Measurements from ENCODE around the gene RBL1. TPM values are rescaled to one million over a fixed set of nuclear protein-coding genes. Genes with fewer than 3 reads are reported as not detected.
A peak's percentile ranks its signal among the peaks of the same experiment; 100 is the strongest.
"Not testable (repeated sequence)": the region's sequence is repeated elsewhere in the genome, so short reads cannot be mapped to it uniquely, and the experiment has no call there.

The RBL1 gene, protein sequence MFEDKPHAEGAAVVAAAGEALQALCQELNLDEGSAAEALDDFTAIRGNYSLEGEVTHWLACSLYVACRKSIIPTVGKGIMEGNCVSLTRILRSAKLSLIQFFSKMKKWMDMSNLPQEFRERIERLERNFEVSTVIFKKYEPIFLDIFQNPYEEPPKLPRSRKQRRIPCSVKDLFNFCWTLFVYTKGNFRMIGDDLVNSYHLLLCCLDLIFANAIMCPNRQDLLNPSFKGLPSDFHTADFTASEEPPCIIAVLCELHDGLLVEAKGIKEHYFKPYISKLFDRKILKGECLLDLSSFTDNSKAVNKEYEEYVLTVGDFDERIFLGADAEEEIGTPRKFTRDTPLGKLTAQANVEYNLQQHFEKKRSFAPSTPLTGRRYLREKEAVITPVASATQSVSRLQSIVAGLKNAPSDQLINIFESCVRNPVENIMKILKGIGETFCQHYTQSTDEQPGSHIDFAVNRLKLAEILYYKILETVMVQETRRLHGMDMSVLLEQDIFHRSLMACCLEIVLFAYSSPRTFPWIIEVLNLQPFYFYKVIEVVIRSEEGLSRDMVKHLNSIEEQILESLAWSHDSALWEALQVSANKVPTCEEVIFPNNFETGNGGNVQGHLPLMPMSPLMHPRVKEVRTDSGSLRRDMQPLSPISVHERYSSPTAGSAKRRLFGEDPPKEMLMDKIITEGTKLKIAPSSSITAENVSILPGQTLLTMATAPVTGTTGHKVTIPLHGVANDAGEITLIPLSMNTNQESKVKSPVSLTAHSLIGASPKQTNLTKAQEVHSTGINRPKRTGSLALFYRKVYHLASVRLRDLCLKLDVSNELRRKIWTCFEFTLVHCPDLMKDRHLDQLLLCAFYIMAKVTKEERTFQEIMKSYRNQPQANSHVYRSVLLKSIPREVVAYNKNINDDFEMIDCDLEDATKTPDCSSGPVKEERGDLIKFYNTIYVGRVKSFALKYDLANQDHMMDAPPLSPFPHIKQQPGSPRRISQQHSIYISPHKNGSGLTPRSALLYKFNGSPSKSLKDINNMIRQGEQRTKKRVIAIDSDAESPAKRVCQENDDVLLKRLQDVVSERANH
- total RNA-seq = 10 to 100 TPM; 35.9 to 37.6 TPM

GRCh38 chr20:37095599-37096414, at the start of gene RBL1:
Gene RBL1, minus strand, starts transcription at chr20:37095997. Its CDS starts 69 bp downstream, at chr20:37095928.
- no peaks in the 10 kb centered on the region for H3K27me3 Mint-ChIP-seq
- H3K36me3 Mint-ChIP-seq (ENCODE audit: low read depth) = peaks cover 46% of the 10 kb centered on the region
- H3K27ac Mint-ChIP-seq = peak within 1 kb of the TSS; percentile 100
- H3K4me1 Mint-ChIP-seq = peaks cover 12% of the 10 kb centered on the region
- H3K4me3 Mint-ChIP-seq = peak within 1 kb of the TSS; percentile 99
- no peaks in the 10 kb centered on the region for H3K9me3 Mint-ChIP-seq
- ATAC-seq (replicated peaks) = peak; percentile 83

DNA sequence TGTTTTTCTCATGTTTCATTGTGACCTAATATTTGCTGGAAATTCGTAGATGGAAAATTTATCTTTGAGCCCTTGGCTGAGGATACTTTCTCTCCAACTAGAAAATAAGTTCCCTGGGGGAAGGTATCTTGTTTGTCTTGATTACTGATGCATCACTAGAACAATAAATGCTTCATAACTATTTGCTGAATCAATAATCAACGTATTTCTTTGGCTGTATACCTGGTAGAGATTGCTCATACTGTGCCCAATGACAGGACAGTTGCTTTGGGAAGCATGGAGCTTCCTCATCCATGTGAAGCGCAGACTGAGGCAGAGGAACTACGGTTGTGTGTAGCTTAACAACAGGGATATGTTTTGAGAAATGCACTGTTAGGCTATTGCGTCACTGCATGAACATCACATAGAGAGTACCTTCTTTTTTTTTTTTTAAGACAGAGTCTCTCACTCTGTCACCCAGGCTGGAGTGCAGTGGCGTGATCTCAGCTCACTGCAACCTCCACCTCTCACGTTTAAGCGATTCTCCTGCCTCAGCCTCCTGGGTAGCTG, 49.1 kb upstream of the RBL1 start:
- no peak for ATAC-seq (replicated peaks)
- no peaks in the 10 kb centered on the region for H3K27me3 Mint-ChIP-seq
- H3K9me3 Mint-ChIP-seq = no peaks in the 10 kb centered on the region

DNA sequence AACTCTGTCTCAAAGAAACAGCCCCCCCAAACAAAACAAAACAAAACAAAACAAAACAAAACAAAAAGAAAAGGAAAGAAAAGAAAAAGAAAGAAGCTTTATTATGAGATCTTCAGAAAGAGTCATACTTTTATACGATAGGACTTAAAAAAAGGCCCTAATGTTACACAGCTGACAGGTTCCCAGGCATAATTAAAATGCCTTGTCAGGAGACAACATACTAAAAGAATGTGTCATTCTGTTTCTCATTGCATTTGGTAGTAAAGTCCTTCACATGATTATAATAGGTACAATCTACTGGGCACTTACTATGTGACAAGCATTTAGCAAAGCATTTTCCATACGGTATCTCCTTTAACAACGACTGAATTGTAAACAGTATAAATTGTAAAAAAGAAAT, 46.9 kb upstream of the RBL1 start:
- ATAC-seq (replicated peaks) = no peak
- H3K36me3 Mint-ChIP-seq (ENCODE audit: low read depth) = no peaks in the 10 kb centered on the region
- H3K4me3 Mint-ChIP-seq = no peak overlapping the region
- no peaks in the 10 kb centered on the region for H3K4me1 Mint-ChIP-seq
- H3K9me3 Mint-ChIP-seq = no peaks in the 10 kb centered on the region
- H3K27me3 Mint-ChIP-seq = no peaks in the 10 kb centered on the region
- H3K27ac Mint-ChIP-seq = no peak overlapping the region

More for the DNA sequence above, 49.1 kb upstream of the RBL1 start:
- Mint-ChIP-seq H3K36me3 (ENCODE audit: low read depth) (no peaks in the 10 kb centered on the region), H3K27ac (no peak overlapping the region), H3K4me1 (no peaks in the 10 kb centered on the region), H3K4me3 (no peak overlapping the region)

GRCh38 chr20:37137547-37137946, 41.8 kb upstream of the RBL1 start:
- no peak overlapping the region for H3K4me3 Mint-ChIP-seq
- no peaks in the 10 kb centered on the region for H3K27me3 Mint-ChIP-seq
- ATAC-seq (replicated peaks) = no peak

GRCh38 chr20:37133952-37134351, 38.2 kb upstream of the RBL1 start:
- Mint-ChIP-seq H3K4me3 (no peak overlapping the region), H3K4me1 (no peaks in the 10 kb centered on the region), H3K9me3 (no peaks in the 10 kb centered on the region), H3K36me3 (ENCODE audit: low read depth) (no peaks in the 10 kb centered on the region), H3K27ac (no peak overlapping the region), H3K27me3 (no peaks in the 10 kb centered on the region)
- no peak for ATAC-seq (replicated peaks)

More at GRCh38 chr20:37137547-37137946, 41.8 kb upstream of the RBL1 start:
- Mint-ChIP-seq H3K4me1 (no peaks in the 10 kb centered on the region), H3K36me3 (ENCODE audit: low read depth) (no peaks in the 10 kb centered on the region), H3K9me3 (no peaks in the 10 kb centered on the region), H3K27ac (no peak overlapping the region)

DNA sequence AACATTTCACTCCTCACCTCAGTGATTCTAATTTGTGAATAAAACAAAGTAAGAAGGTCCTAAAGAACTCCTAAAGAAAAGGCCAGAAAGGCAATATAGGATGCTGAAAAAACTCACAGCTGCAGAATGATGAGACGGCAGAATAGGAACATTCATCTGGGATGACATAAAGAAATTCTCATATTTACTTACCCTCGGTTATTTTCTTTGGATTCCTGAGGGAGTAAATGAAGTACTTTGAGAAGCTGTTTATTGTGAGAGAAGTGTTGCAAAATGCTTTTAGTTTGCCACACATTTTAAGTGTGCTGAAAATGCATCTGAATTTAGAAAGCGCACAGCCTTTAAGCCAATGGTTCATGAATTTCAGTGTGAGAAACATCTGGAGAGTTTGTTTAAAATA, 35.7 kb upstream of the RBL1 start:
- no peak for ATAC-seq (replicated peaks)
- Mint-ChIP-seq H3K36me3 (ENCODE audit: low read depth) (no peaks in the 10 kb centered on the region), H3K9me3 (no peaks in the 10 kb centered on the region), H3K27me3 (no peaks in the 10 kb centered on the region), H3K4me1 (no peaks in the 10 kb centered on the region), H3K4me3 (no peak overlapping the region), H3K27ac (no peak overlapping the region)

- H3K9me3 Mint-ChIP-seq = no peaks in the 10 kb centered on the region
- H3K27me3 Mint-ChIP-seq = no peaks in the 10 kb centered on the region
- H3K4me1 Mint-ChIP-seq = no peaks in the 10 kb centered on the region
- no peak for ATAC-seq (replicated peaks)
- H3K27ac Mint-ChIP-seq = no peak overlapping the region
- H3K4me3 Mint-ChIP-seq = no peak overlapping the region
- no peaks in the 10 kb centered on the region for H3K36me3 Mint-ChIP-seq (ENCODE audit: low read depth)
Observed at GRCh38 chr20:37128803-37129202, 33.0 kb upstream of the RBL1 start.

DNA sequence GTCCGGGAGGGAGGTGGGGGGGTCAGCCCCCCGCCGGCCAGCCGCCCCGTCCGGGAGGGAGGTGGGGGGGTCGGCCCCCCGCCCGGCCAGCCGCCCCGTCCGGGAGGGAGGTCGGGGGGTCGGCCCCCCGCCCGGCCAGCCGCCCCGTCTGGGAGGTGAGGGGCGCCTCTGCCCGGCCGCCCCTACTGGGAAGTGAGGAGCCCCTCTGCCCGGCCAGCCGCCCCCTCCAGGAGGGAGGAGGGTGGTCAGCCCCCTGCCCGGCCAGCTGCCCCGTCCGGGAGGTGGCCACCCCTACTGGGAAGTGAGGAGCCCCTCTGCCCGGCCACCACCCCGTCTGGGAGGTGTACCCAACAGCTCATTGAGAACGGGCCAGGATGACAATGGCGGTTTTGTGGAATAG, 30.5 kb upstream of the RBL1 start:
- not testable (repeated sequence) for H3K4me1 Mint-ChIP-seq; ATAC-seq (replicated peaks); H3K9me3 Mint-ChIP-seq; H3K27ac Mint-ChIP-seq; H3K27me3 Mint-ChIP-seq; H3K4me3 Mint-ChIP-seq; H3K36me3 Mint-ChIP-seq (ENCODE audit: low read depth)

GRCh38 chr20:37123441-37123840, 27.6 kb upstream of the RBL1 start:
- ATAC-seq (replicated peaks) = no peak
- H3K4me1 Mint-ChIP-seq = no peaks in the 10 kb centered on the region
- no peaks in the 10 kb centered on the region for H3K27me3 Mint-ChIP-seq
- no peaks in the 10 kb centered on the region for H3K36me3 Mint-ChIP-seq (ENCODE audit: low read depth)
- no peaks in the 10 kb centered on the region for H3K9me3 Mint-ChIP-seq
- H3K4me3 Mint-ChIP-seq = no peak overlapping the region
- no peak overlapping the region for H3K27ac Mint-ChIP-seq

GRCh38 chr20:37120497-37120896, 24.7 kb upstream of the RBL1 start:
- no peak overlapping the region for H3K4me3 Mint-ChIP-seq

GRCh38 chr20:37119356-37120036, 23.7 kb upstream of the RBL1 start:
- no peak for ATAC-seq (replicated peaks)

More at GRCh38 chr20:37120497-37120896, 24.7 kb upstream of the RBL1 start:
- Mint-ChIP-seq H3K9me3 (no peaks in the 10 kb centered on the region), H3K4me1 (no peaks in the 10 kb centered on the region), H3K27ac (no peak overlapping the region), H3K36me3 (ENCODE audit: low read depth) (no peaks in the 10 kb centered on the region), H3K27me3 (no peaks in the 10 kb centered on the region)
- ATAC-seq (replicated peaks) = no peak

DNA sequence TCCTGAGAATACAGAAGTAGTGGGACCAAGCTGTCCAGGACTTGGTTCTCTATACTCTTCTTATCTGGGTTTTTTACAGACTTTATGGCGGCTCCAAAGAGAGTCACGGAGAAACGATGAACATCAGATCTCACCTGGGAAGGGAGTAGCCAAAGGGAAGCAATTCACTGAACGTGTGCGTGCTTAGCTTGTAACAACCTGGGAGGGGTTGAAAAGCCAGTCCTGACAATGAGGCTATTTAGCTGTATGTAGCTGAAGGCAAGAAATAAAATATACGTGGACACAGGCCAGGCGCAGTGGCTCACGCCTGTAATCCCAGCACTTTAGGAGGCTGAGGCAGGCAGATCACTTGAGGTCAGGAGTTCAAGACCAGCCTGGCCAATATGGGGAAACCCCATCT, 18.2 kb upstream of the RBL1 start:
- no peak overlapping the region for H3K4me3 Mint-ChIP-seq

More at GRCh38 chr20:37119356-37120036, 23.7 kb upstream of the RBL1 start:
- H3K4me1 Mint-ChIP-seq = no peaks in the 10 kb centered on the region
- H3K36me3 Mint-ChIP-seq (ENCODE audit: low read depth) = no peaks in the 10 kb centered on the region
- no peaks in the 10 kb centered on the region for H3K9me3 Mint-ChIP-seq
- no peak overlapping the region for H3K4me3 Mint-ChIP-seq
- no peak overlapping the region for H3K27ac Mint-ChIP-seq
- H3K27me3 Mint-ChIP-seq = no peaks in the 10 kb centered on the region

DNA sequence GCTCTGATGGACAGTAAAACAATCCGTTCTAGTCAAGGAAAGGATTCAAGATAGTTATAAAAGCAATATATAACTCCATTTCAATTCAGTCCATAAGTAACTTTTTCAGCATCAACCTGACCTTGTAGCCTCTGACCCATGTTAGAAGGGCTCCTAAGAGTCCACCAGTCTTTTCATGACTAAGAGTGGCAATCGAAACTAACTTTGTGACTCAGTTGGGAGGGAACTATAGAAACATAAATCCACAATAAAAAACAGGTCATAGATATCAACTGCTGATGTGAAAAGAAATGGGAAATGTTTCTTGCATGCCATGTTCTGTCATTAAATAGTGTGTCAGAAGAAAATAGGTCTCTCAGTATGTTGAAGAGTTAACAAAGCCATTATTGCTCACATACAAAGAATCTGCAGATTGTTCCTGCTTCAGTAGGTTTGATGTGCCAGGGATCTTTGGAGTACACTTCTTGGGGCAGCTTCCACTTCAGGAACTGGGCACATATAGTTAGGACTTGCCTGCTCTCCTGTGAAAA, 16.2 kb upstream of the RBL1 start:
- no peaks in the 10 kb centered on the region for H3K27me3 Mint-ChIP-seq
- peaks cover 4% of the 10 kb centered on the region for H3K4me1 Mint-ChIP-seq
- H3K4me3 Mint-ChIP-seq = no peak overlapping the region
- H3K9me3 Mint-ChIP-seq = no peaks in the 10 kb centered on the region
- H3K36me3 Mint-ChIP-seq (ENCODE audit: low read depth) = no peaks in the 10 kb centered on the region
- peak overlapping the region; percentile 57 for H3K27ac Mint-ChIP-seq
- ATAC-seq (replicated peaks) = peak; percentile 78

More for the DNA sequence above, 18.2 kb upstream of the RBL1 start:
- Mint-ChIP-seq H3K27ac (no peak overlapping the region), H3K27me3 (no peaks in the 10 kb centered on the region), H3K4me1 (peaks cover 4% of the 10 kb centered on the region), H3K36me3 (ENCODE audit: low read depth) (no peaks in the 10 kb centered on the region), H3K9me3 (no peaks in the 10 kb centered on the region)
- ATAC-seq (replicated peaks) = no peak
